ENCODE results near the gene ATP1B1. TPM values are rescaled to one million over a fixed set of nuclear protein-coding genes. Genes with fewer than 3 reads are reported as not detected.

The ATP1B1 gene
- total and polyA plus RNA-seq, 2 donors (not counting 1 experiment from before 2014, with no cell fraction given), result 1.4 to 1.7 TPM

DNA sequence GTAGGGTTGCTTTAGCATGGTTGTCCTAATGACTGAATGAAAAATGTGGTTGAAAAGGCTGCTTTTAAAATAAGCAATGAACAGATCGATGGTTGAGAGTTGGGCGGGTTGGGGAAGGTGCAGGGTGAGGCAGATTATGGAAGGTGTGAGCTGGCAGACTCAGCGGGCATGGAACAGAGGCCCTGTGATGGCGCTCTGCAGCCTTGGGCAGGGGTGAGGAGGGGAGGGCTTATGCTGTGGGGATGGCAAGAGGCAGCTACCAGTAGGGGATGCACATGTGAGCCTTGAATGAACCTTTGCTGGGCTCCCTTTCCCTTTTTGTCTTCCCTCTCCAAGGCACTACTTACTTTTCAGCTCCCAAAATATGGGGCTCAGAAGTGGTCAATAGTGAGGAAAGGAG is 30.9 kb downstream of the ATP1B1 start:
- Histone ChIP-seq H3K4me2 (replicated peaks; ENCODE audit: low read depth, low read length, poor library complexity, severe bottlenecking) (no peak overlapping the region), H3K4me3 (ENCODE audit: control extremely low read depth in 1 of 5, extremely low read depth in 1 of 5, insufficient read depth in 1 of 5, low read depth in 2 of 5, low read length in 4 of 5) (no peak overlapping the region), H3K9ac (ENCODE audit: low read length) (no peak overlapping the region), H3K27me3 (replicated peaks in 1 of 4; ENCODE audit: control extremely low read depth in 1 of 4, control insufficient read depth in 3 of 4, insufficient read depth in 4 of 4, low read length in 3 of 4) (no peaks in the 10 kb centered on the region), H2AFZ (ENCODE audit: insufficient read depth, low read depth, low read length, poor library complexity, severe bottlenecking) (no peak overlapping the region), H3K4me1 (ENCODE audit: control insufficient read depth in 2 of 2, insufficient read depth in 2 of 2, low read length in 2 of 2) (no peaks in the 10 kb centered on the region), H3K27ac (ENCODE audit: low read length in 2 of 2) (no peak overlapping the region), H3K79me2 (ENCODE audit: control insufficient read depth, insufficient read depth, low read length) (no peaks in the 10 kb centered on the region), H3K36me3 (replicated peaks in 1 of 2; ENCODE audit: control extremely low read depth in 1 of 2, control insufficient read depth in 1 of 2, extremely low read depth in 1 of 2, insufficient read depth in 2 of 2, low read length in 1 of 2) (no peaks in the 10 kb centered on the region), H3K9me3 (ENCODE audit: control extremely low read depth in 1 of 3, control insufficient read depth in 2 of 3, insufficient read depth in 1 of 3, low read length in 2 of 3) (no peaks in the 10 kb centered on the region), H4K20me1 (ENCODE audit: control insufficient read depth, insufficient read depth, low read length, poor library complexity, severe bottlenecking) (no peaks in the 10 kb centered on the region)
- Mint-ChIP-seq H3K27ac (no peak overlapping the region), H3K4me1 (no peaks in the 10 kb centered on the region), H3K4me3 (no peak overlapping the region), H3K9me3 (ENCODE audit: insufficient read depth) (no peaks in the 10 kb centered on the region), H3K27me3 (no peaks in the 10 kb centered on the region)
- TF ChIP-seq, protein P1, sequence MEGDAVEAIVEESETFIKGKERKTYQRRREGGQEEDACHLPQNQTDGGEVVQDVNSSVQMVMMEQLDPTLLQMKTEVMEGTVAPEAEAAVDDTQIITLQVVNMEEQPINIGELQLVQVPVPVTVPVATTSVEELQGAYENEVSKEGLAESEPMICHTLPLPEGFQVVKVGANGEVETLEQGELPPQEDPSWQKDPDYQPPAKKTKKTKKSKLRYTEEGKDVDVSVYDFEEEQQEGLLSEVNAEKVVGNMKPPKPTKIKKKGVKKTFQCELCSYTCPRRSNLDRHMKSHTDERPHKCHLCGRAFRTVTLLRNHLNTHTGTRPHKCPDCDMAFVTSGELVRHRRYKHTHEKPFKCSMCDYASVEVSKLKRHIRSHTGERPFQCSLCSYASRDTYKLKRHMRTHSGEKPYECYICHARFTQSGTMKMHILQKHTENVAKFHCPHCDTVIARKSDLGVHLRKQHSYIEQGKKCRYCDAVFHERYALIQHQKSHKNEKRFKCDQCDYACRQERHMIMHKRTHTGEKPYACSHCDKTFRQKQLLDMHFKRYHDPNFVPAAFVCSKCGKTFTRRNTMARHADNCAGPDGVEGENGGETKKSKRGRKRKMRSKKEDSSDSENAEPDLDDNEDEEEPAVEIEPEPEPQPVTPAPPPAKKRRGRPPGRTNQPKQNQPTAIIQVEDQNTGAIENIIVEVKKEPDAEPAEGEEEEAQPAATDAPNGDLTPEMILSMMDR (IDR thresholded peaks at IDR 0.05), result no peak
- no peak for TF ChIP-seq EZH2 (IDR thresholded peaks at IDR 0.05; ENCODE audit: borderline replicate concordance, insufficient read depth, low read depth, low read length, poor library complexity, severe bottlenecking)
- ATAC-seq (ENCODE audit: low read depth) (no peak), DNase-seq (no peak)
- intact Hi-C loops (cut with micrococcal nuclease), result no loop called here
- 100% methylated on average over 4 of the region's 4 CpGs for WGBS (ENCODE audit: insufficient coverage)
- CTCF ChIA-PET, result interaction anchor here (1.6 kb wide), 1 partner anchor 210 kb away, joined by 4 read pairs; no protein-coding TSS in a partner anchor
- POLR2A ChIA-PET, result no interaction called here

DNA sequence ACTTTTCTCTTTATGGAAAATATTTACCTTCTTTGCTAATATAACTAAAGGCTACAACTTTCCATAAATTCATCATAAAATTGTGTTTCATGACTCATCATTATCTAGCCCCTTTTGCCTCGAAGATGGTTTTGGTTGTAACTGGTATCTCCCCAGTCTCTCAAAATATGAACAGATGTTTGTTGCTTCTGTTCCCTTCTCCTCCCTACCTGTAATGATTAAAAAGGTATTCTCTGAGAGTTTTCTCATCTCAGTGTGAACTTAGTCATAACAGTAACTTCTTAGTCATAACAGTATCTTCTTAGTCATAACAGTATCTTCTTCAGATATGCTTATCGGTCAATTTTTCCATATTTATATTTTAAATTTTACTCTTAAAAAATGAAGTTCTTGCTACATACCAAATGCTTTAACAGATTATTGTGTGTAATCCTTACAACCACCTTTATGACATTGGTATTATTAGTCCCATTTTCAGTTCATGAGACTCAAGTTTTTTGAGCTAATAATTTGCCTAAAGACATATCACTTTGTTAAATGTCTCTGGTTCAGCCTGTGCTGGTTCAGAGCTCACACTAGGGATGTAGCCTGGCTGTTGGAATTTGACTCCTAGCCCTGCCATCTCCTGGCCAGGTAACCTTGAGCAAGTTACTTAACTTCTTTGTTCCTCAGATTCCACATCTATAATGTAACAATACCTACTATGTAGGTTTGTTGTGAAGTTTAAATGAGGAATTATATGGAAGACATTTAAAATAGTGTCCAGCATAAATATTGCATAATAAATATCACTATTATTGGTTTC is 32.6 kb downstream of the ATP1B1 start:
- no peak overlapping the region for H3K4me2 ChIP-seq (replicated peaks; ENCODE audit: low read depth, low read length, poor library complexity, severe bottlenecking)
- TF ChIP-seq EZH2 (IDR thresholded peaks at IDR 0.05; ENCODE audit: borderline replicate concordance, insufficient read depth, low read depth, low read length, poor library complexity, severe bottlenecking), result no peak
- TF ChIP-seq, protein P1 (IDR thresholded peaks at IDR 0.05), result no peak
- H3K79me2 ChIP-seq (ENCODE audit: control insufficient read depth, insufficient read depth, low read length), result no peaks in the 10 kb centered on the region
- H4K20me1 ChIP-seq (ENCODE audit: control insufficient read depth, insufficient read depth, low read length, poor library complexity, severe bottlenecking), result no peaks in the 10 kb centered on the region
- Mint-ChIP-seq H3K27me3 (no peaks in the 10 kb centered on the region), H3K4me3 (no peak overlapping the region), H3K4me1 (no peaks in the 10 kb centered on the region), H3K27ac (no peak overlapping the region), H3K9me3 (ENCODE audit: insufficient read depth) (no peaks in the 10 kb centered on the region)
- DNase-seq (no peak), ATAC-seq (ENCODE audit: low read depth) (no peak)
- ChIA-PET CTCF (no interaction called here), POLR2A (no interaction called here)
- WGBS (ENCODE audit: insufficient coverage), result no CpG with 5 or more reads among the region's 2 CpGs
- no peak overlapping the region for H3K27ac ChIP-seq (ENCODE audit: low read length in 2 of 2)
- no peaks in the 10 kb centered on the region for H3K4me1 ChIP-seq (ENCODE audit: control insufficient read depth in 2 of 2, insufficient read depth in 2 of 2, low read length in 2 of 2)
- H3K4me3 ChIP-seq (ENCODE audit: control extremely low read depth in 1 of 5, extremely low read depth in 1 of 5, insufficient read depth in 1 of 5, low read depth in 2 of 5, low read length in 4 of 5), result no peak overlapping the region
- no peak overlapping the region for H3K9ac ChIP-seq (ENCODE audit: low read length)
- no peaks in the 10 kb centered on the region for H3K9me3 ChIP-seq (ENCODE audit: control extremely low read depth in 1 of 3, control insufficient read depth in 2 of 3, insufficient read depth in 1 of 3, low read length in 2 of 3)
- H3K36me3 ChIP-seq (replicated peaks in 1 of 2; ENCODE audit: control extremely low read depth in 1 of 2, control insufficient read depth in 1 of 2, extremely low read depth in 1 of 2, insufficient read depth in 2 of 2, low read length in 1 of 2), result no peaks in the 10 kb centered on the region
- no peaks in the 10 kb centered on the region for H3K27me3 ChIP-seq (replicated peaks in 1 of 4; ENCODE audit: control extremely low read depth in 1 of 4, control insufficient read depth in 3 of 4, insufficient read depth in 4 of 4, low read length in 3 of 4)
- no peak overlapping the region for H2AFZ ChIP-seq (ENCODE audit: insufficient read depth, low read depth, low read length, poor library complexity, severe bottlenecking)
- intact Hi-C loops (cut with micrococcal nuclease), result no loop called here
